GM12878 (cell line): ENCODE measurements around the gene CCDC71L. TPM values are rescaled to one million over a fixed set of nuclear protein-coding genes. Genes with fewer than 3 reads are reported as not detected.

Source experiments
- ATAC-seq: fragments of 200-7000 bp; cut with Tn5 transposase; 3 replicates; pipeline ENCODE4 v1.9.1; 2020; ENCODE audit warnings: mild to moderate bottlenecking, moderate library complexity
- Bru-seq: library from RNA; stranded (reverse); fragments of 400-500 nt; gene quantifications from one replicate; lab custom pipeline; 2021; lab: Mats Ljungman, UMichigan
- BruChase-seq, 2 experiments: library from RNA; stranded (reverse); fragments of 400-500 nt; gene quantifications; one replicate each; lab custom pipeline; 2021; lab: Mats Ljungman, UMichigan
- BruUV-seq: library from RNA; stranded (reverse); fragments of 400-500 nt; replicated peaks from 2 replicates; lab custom pipeline; 2021; lab: Mats Ljungman, UMichigan
- CTCF ChIA-PET: fragments of 300-600 bp; sonication (Branson Sonifier 250); formaldehyde crosslinking; extraction: SDS; loops from one replicate; lab custom pipeline; 2021; ENCODE audit warnings: inconsistent platforms; lab: Yijun Ruan, JAX
- POLR2A ChIA-PET: fragments of 350-600 bp; formaldehyde crosslinking; extraction: SDS; loops from one replicate; lab custom pipeline; 2021; ENCODE audit warnings: inconsistent platforms; lab: Charles Lee
- RAD21 ChIA-PET: fragments of 300-600 bp; sonication (Branson Sonifier 250); formaldehyde crosslinking; loops from one replicate; lab custom pipeline; 2023; ENCODE audit warnings: antibody characterized with exemption; ENCODE audit not compliant: unreplicated experiment; lab: Charles Lee
- SMC1A ChIA-PET: fragments of 300-600 bp; sonication (Branson Sonifier 250); formaldehyde crosslinking; loops from one replicate; lab custom pipeline; 2023; ENCODE audit not compliant: unreplicated experiment, uncharacterized antibody; lab: Charles Lee
- DNase-seq: peaks from one replicate; pipeline ENCODE4 v3.0.0-alpha.2; 2011; ENCODE audit warnings: low read depth, low spot score
- FAIRE-seq: peaks from 3 replicates; lab custom pipeline; 2011; peaks lifted over from hg19 to GRCh38; lab: Jason Lieb, UNC
- H2AFZ ChIP-seq: 2 replicates; pipeline ENCODE4 v1.6.0; 2011; ENCODE audit warnings: low read depth, low read length, control low read depth; ENCODE audit not compliant: control insufficient read depth
- H3K27ac ChIP-seq: 2 replicates; pipeline ENCODE4 v1.5.1; 2011; ENCODE audit warnings: control low read depth; ENCODE audit not compliant: control insufficient read depth, insufficient read depth
- H3K27me3 ChIP-seq, 2 experiments: replicated peaks in 1 of 2; 2 replicates each; pipeline versions ENCODE4 v1.6.0 to v1.6.1; 2011; ENCODE audit warnings: low read length in 1 of 2; ENCODE audit not compliant: control insufficient read depth in 2 of 2, insufficient read depth in 2 of 2
- H3K36me3 ChIP-seq, 2 experiments: 2 replicates each; pipeline ENCODE4 v1.5.1; 2011; ENCODE audit warnings: low read length in 1 of 2; ENCODE audit not compliant: control insufficient read depth in 2 of 2, insufficient read depth in 2 of 2
- H3K4me1 ChIP-seq: 2 replicates; pipeline ENCODE4 v1.6.1; 2011; ENCODE audit warnings: mild to moderate bottlenecking, low read length, moderate library complexity, mixed read lengths; ENCODE audit not compliant: control insufficient read depth, insufficient read depth
- H3K4me2 ChIP-seq: 2 replicates; pipeline ENCODE4 v1.6.0; 2011; ENCODE audit warnings: control low read depth; ENCODE audit not compliant: control insufficient read depth, insufficient read depth
- H3K4me3 ChIP-seq: fragments of 200-600 bp; sonication (generic); 2 replicates; pipeline ENCODE4 v1.5.1; 2016
- H3K79me2 ChIP-seq: 2 replicates; pipeline ENCODE4 v1.6.0; 2011; ENCODE audit warnings: low read length; ENCODE audit not compliant: control insufficient read depth, insufficient read depth
- H3K9ac ChIP-seq: 2 replicates; pipeline ENCODE4 v1.8.0; 2011; ENCODE audit warnings: low read length, control low read depth, mixed read lengths; ENCODE audit not compliant: control insufficient read depth, insufficient read depth
- H3K9me3 ChIP-seq: replicated peaks from 3 replicates; pipeline ENCODE4 v1.5.1; 2011; ENCODE audit warnings: mild to moderate bottlenecking, low read length; ENCODE audit not compliant: control insufficient read depth, insufficient read depth
- H4K20me1 ChIP-seq: 2 replicates; pipeline ENCODE4 v1.6.0; 2011; ENCODE audit not compliant: control insufficient read depth, insufficient read depth
- CEBPB ChIP-seq, 2 experiments: fragments of 150-350 bp in 1 of 2; IDR thresholded peaks; 2 replicates each; pipeline ENCODE4 v1.6.1; 2012 to 2014; ENCODE audit warnings: low read depth in 2 of 2, low read length in 2 of 2, borderline replicate concordance in 1 of 2, inconsistent platforms in 1 of 2
- EP300 ChIP-seq, 2 experiments: fragments of 150-350 bp in 1 of 2; IDR thresholded peaks; 2 replicates each; pipeline ENCODE4 v1.6.1; 2011 to 2012; ENCODE audit warnings: low read depth in 2 of 2, low read length in 2 of 2, borderline replicate concordance in 1 of 2, improper control_type of control experiment in 1 of 2, inconsistent platforms in 1 of 2; ENCODE audit not compliant: control insufficient read depth in 1 of 2
- ETV6 ChIP-seq, 2 experiments: fragments of 450-650 bp in 1 of 2; IDR thresholded peaks in 1 of 2; conservative IDR thresholded peaks in 1 of 2; 2 replicates each; pipeline ENCODE4 v1.6.1; 2014; ENCODE audit warnings: antibody characterized with exemption in 1 of 2, borderline replicate concordance in 1 of 2, low read depth in 1 of 2, mild to moderate bottlenecking in 1 of 2, moderate library complexity in 1 of 2
- MYB ChIP-seq: fragments of 150-350 bp; IDR thresholded peaks from 2 replicates; pipeline ENCODE4 v1.6.1; 2014; ENCODE audit warnings: mild to moderate bottlenecking, low read depth, low read length, borderline replicate concordance
- NBN ChIP-seq: fragments of 450-650 bp; IDR thresholded peaks from 2 replicates; pipeline ENCODE4 v1.6.1; 2016
- PAX5 ChIP-seq: IDR thresholded peaks from 2 replicates; pipeline ENCODE4 v1.6.1; 2011; ENCODE audit warnings: low read depth, low read length, borderline replicate concordance
- RB1 ChIP-seq: fragments of 450-650 bp; formaldehyde crosslinking; IDR thresholded peaks from 2 replicates; pipeline ENCODE4 v1.6.1; 2017; ENCODE audit warnings: mild to moderate bottlenecking, borderline replicate concordance
- TCF12 ChIP-seq: IDR thresholded peaks from 2 replicates; pipeline ENCODE4 v1.6.1; 2011; ENCODE audit warnings: low read depth, mild to moderate bottlenecking, low read length
- TCF3 ChIP-seq: IDR thresholded peaks from 2 replicates; pipeline ENCODE4 v1.6.1; 2012; ENCODE audit warnings: low read depth, mild to moderate bottlenecking, low read length, borderline replicate concordance; ENCODE audit not compliant: insufficient read depth
- YY1 ChIP-seq: IDR thresholded peaks from 2 replicates; pipeline ENCODE4 v1.6.1; 2011; ENCODE audit warnings: low read depth, mild to moderate bottlenecking, low read length
- ZNF24 ChIP-seq: fragments of 450-650 bp; IDR thresholded peaks from 2 replicates; pipeline ENCODE4 v1.6.1; 2017; ENCODE audit warnings: antibody characterized with exemption, mild to moderate bottlenecking
- WGBS: methylation state at CpG from one replicate; pipeline ENCODE4 v1.1.6; 2016; ENCODE audit warnings: low lambda C conversion rate; ENCODE audit not compliant: insufficient replicate concordance, insufficient coverage; ENCODE audit errors: missing lambda C conversion rate; 5-methylcytosine and 5-hydroxymethylcytosine counted together
- in situ Hi-C: fragments of 300-500 bp; cut with MboI; formaldehyde crosslinking; loops from 9 replicates; pipeline ENCODE4 v1.14.3; 2018; ENCODE audit warnings: mixed read lengths
- intact Hi-C: fragments of 100-400 bp; cut with micrococcal nuclease; formaldehyde crosslinking; loops from one replicate; pipeline ENCODE4 v1.14.2; 2022; ENCODE audit not compliant: unreplicated experiment
- long read RNA-seq, 2 experiments: library from polyadenylated mRNA; unstranded; transcript quantifications; one replicate each; pipeline ENCODE4 v2.0.0, GENCODE V29; 2019 to 2020
- polyA minus RNA-seq, 3 experiments: library from RNA; depleted of rRNA, polyadenylated mRNA; stranded (reverse); fragments of >200 nt; gene quantifications; 2 replicates each; pipeline ENCODE4 v1.2.3, GENCODE V29; 2011
- polyA plus RNA-seq, 11 experiments: library from polyadenylated mRNA; depleted of rRNA in 4 of 11; unstranded in 6 of 11; stranded (reverse) in 5 of 11; fragments of >200 nt; fragmentation: Nextera tagmentation in 4 of 11; fragmentation: Illumina TruSeq in 1 of 11; extraction: Ambion mirVana in 4 of 11; extraction: Trizol in 1 of 11; gene quantifications; 1 replicate in 1 of 11; 2 replicates in 10 of 11; pipeline versions ENCODE4 v1.2.1 to v1.2.3, GENCODE V29; 2011 to 2016; ENCODE audit warnings: inconsistent platforms in 2 of 11, missing spikeins in 2 of 11, low read depth in 1 of 11
- total RNA-seq, 4 experiments: library from RNA; depleted of rRNA in 3 of 4; stranded (reverse); fragments of >200 nt in 3 of 4; fragmentation: Illumina TruSeq in 1 of 4; extraction: Trizol in 1 of 4; gene quantifications; 2 replicates each; pipeline versions ENCODE4 v1.2.1 to v1.2.3, GENCODE V29; 2013 to 2021
- TF ChIP-seq, protein P1 (sequence below): IDR thresholded peaks from 2 replicates; pipeline ENCODE4 v1.6.1; 2012; ENCODE audit warnings: low read length, inconsistent platforms
- TF ChIP-seq, protein P2 (sequence below): fragments of 450-650 bp; conservative IDR thresholded peaks from 2 replicates; pipeline ENCODE4 v1.6.1; 2017; ENCODE audit warnings: mild to moderate bottlenecking, moderate library complexity

CCDC71L gene
- 6.8 and 7.9 TPM in 2 replicates for total RNA-seq (2013; cell fraction: nucleolus; rRNA removed)
- total RNA-seq (2014; rRNA removed) (9.1 and 11.9 TPM in 2 replicates), total RNA-seq (2014; rRNA removed; fragmentation: Illumina TruSeq; extraction: Trizol) (4.0 TPM in 2 replicates), total RNA-seq (2021) (19.3 and 20.7 TPM in 2 replicates), polyA plus RNA-seq (2011; rRNA removed) (5.0 and 5.7 TPM in 2 replicates), polyA plus RNA-seq (2014; fragmentation: Illumina TruSeq; extraction: Trizol) (3.7 and 5.2 TPM in 2 replicates), polyA plus RNA-seq (2014; fragmentation: Nextera tagmentation; extraction: Ambion mirVana) (1 to 10 TPM; 1.1 to 2.6 TPM), polyA plus RNA-seq (2014; rRNA removed) (9.4 and 10.7 TPM in 2 replicates), polyA plus RNA-seq (2016; fragmentation: Nextera tagmentation; extraction: Ambion mirVana) (1 to 10 TPM; 1.1 to 2.5 TPM), polyA minus RNA-seq (2011; rRNA and poly(A)+ RNA removed) (1.5 and 1.9 TPM in 2 replicates), Bru-seq, nascent RNA (percentile 72 among the genes with signal in this experiment), BruChase-seq, experiment 1, labeled RNA remaining after a 6-hour chase (percentile 53 among the genes with signal in this experiment), BruChase-seq, experiment 2, labeled RNA remaining after a 2-hour chase (percentile 73 among the genes with signal in this experiment)
- 3.4 TPM for polyA plus RNA-seq (2011; ENCODE audit: low read depth)
- polyA plus RNA-seq (2011; cell fraction: cytosol; rRNA removed) = 4.3 and 4.6 TPM in 2 replicates
- 4.0 and 5.7 TPM in 2 replicates for polyA plus RNA-seq (2011; cell fraction: nucleus; rRNA removed)
- polyA plus RNA-seq (2012) = 5.3 and 10.2 TPM in 2 replicates
- 2.7 and 4.3 TPM in 2 replicates for polyA minus RNA-seq (2011; cell fraction: cytosol; rRNA and poly(A)+ RNA removed)
- polyA minus RNA-seq (2011; cell fraction: nucleus; rRNA and poly(A)+ RNA removed) = 2.7 and 5.5 TPM in 2 replicates
- long read RNA-seq, experiment 1, full-length matches to known transcripts = 2 of 2 reads
- long read RNA-seq, experiment 1, partial matches to known transcripts = 0 of 2 reads
- long read RNA-seq, experiment 1, other reads (novel, unspliced or antisense) = 0 of 2 reads
- long read RNA-seq, experiment 2 = 0 reads

DNA sequence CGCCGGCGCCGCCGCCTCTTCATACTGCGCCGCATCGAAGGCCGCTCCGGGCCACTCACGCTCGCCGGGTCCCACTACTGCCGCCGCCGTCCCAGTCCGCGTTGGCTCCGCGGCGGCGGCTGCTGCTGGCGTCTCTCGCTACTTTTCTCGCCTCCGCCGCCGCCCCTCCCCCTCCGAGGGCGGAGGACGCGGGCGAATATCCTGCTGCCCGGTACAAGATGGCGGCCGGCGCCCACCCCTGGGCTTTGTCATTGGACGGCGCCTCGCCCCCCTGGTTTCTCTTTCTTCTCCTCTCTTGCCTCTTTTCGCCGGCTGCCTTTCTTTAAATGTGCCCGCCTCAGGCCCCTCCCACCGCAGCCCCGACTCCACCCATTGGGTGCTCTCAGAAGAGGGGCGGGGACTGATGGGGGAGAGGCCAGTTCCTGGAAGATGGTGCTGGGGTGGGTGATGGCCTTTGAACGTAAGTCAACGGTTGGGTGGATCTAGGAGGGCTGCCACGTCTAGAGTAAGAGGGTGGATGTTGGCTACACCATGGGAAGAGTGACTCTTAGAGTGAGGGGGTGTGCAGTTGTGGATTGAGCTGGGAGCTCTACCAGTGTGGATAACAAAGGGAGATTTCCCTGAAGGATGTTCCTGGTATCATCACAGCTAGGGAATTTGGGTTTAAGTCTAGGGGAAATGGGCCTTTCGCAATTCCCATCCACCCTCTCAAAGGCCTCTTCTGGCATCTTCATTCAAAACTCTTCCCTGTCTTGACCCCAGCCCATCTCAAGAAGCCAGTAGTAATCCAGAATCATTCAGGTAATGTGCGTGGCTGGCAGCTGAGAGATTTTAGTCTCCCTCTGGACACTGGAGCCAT, at the start of gene CCDC71L:
Gene CCDC71L (minus strand): TSS at position 297 of the 859 bp plus-strand sequence. CDS start 262 bp downstream, at position 35.
- ChIA-PET CTCF (interaction anchor here (0.5 to 7.2 kb wide), 16 partner anchors 9 to 854 kb away, joined by 3 to 171 read pairs (median 4); no protein-coding TSS in a partner anchor), POLR2A (interaction anchor here (0.9 to 2.4 kb wide), 3 partner anchors 75 to 118 kb away, joined by 3 to 11 read pairs (median 3); no protein-coding TSS in a partner anchor), SMC1A (interaction anchor here (1.0 to 9.8 kb wide), 7 partner anchors 9 to 118 kb away, joined by 3 to 115 read pairs (median 7); no protein-coding TSS in a partner anchor), RAD21 (interaction anchor here (0.6 to 4.9 kb wide), 8 partner anchors 57 to 484 kb away, joined by 3 to 89 read pairs (median 20); no protein-coding TSS in a partner anchor)
- Histone ChIP-seq H3K4me3 (peak within 1 kb of the TSS; percentile 96), H3K9me3 (no peaks in the 10 kb centered on the region), H2AFZ (peak within 1 kb of the TSS; percentile 96), H3K9ac (peak within 1 kb of the TSS; percentile 78), H3K4me1 (peaks cover 9% of the 10 kb centered on the region; the same call in 1 of the 2 replicates), H3K36me3 (no peaks in the 10 kb centered on the region), H4K20me1 (no peaks in the 10 kb centered on the region), H3K27me3 (no peaks in the 10 kb centered on the region; a peak in 1 of 4 replicates), H3K27ac (peak within 1 kb of the TSS; percentile 72), H3K79me2 (peaks cover 3% of the 10 kb centered on the region), H3K4me2 (peak within 1 kb of the TSS; percentile 76)
- 11% methylated on average over 21 of the region's 51 CpGs for WGBS
- ATAC-seq (peak; percentile 88), FAIRE-seq (peak; percentile 64), DNase-seq (peak; percentile 61)
- in situ Hi-C loops (no loop called here), intact Hi-C loops (loop anchor here (1.0 to 10.0 kb wide), 6 partner anchors 50 to 494 kb away; no protein-coding TSS in a partner anchor)
- BruUV-seq = TSS peak; percentile 86
- TF ChIP-seq, protein P1, sequence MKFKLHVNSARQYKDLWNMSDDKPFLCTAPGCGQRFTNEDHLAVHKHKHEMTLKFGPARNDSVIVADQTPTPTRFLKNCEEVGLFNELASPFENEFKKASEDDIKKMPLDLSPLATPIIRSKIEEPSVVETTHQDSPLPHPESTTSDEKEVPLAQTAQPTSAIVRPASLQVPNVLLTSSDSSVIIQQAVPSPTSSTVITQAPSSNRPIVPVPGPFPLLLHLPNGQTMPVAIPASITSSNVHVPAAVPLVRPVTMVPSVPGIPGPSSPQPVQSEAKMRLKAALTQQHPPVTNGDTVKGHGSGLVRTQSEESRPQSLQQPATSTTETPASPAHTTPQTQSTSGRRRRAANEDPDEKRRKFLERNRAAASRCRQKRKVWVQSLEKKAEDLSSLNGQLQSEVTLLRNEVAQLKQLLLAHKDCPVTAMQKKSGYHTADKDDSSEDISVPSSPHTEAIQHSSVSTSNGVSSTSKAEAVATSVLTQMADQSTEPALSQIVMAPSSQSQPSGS = no peak
- TF ChIP-seq PAX5 (no peak), ZNF24 (no peak), TCF12 (no peak), NBN (no peak), YY1 (peak; percentile 96), MYB (no peak), TCF3 (no peak), CEBPB (IDR thresholded peaks at IDR 0.05; ENCODE audit: borderline replicate concordance in 1 of 2, low read depth in 2 of 2, low read length in 2 of 2) (no peak), EP300 (IDR thresholded peaks at IDR 0.05; ENCODE audit: borderline replicate concordance in 1 of 2, control insufficient read depth in 1 of 2, low read depth in 2 of 2, low read length in 2 of 2) (no peak), ETV6 (conservative IDR thresholded peaks at IDR 0.05 in 1 of 2, IDR thresholded peaks at IDR 0.05 in 1 of 2; ENCODE audit: borderline replicate concordance in 1 of 2, low read depth in 1 of 2) (no peak), RB1 (0 out of 2 replicates have a peak, but pooled peaks have one; percentile 32)
- TF ChIP-seq, protein P2, sequence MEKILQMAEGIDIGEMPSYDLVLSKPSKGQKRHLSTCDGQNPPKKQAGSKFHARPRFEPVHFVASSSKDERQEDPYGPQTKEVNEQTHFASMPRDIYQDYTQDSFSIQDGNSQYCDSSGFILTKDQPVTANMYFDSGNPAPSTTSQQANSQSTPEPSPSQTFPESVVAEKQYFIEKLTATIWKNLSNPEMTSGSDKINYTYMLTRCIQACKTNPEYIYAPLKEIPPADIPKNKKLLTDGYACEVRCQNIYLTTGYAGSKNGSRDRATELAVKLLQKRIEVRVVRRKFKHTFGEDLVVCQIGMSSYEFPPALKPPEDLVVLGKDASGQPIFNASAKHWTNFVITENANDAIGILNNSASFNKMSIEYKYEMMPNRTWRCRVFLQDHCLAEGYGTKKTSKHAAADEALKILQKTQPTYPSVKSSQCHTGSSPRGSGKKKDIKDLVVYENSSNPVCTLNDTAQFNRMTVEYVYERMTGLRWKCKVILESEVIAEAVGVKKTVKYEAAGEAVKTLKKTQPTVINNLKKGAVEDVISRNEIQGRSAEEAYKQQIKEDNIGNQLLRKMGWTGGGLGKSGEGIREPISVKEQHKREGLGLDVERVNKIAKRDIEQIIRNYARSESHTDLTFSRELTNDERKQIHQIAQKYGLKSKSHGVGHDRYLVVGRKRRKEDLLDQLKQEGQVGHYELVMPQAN = peak; percentile 42; the same call in 1 of the 2 replicates
